SU-DHL-6 (cell line): ENCODE measurements around the gene SULF2.

Source experiments
- EZH2phosphoT487 ChIP-seq: fragments of 200-600 bp; sonication (generic), shearing (Covaris generic); conservative IDR thresholded peaks from 2 replicates; pipeline ENCODE4 v1.6.1; 2018; ENCODE audit warnings: mild to moderate bottlenecking, antibody characterized with exemption, low read length, moderate library complexity, mixed read lengths
- TF ChIP-seq, protein P1 (sequence below): fragments of 200-600 bp; sonication (generic); IDR thresholded peaks from one replicate; pipeline ENCODE4 v1.5.1; 2017; ENCODE audit warnings: antibody characterized with exemption, mild to moderate bottlenecking, low read length, moderate library complexity; ENCODE audit not compliant: insufficient read depth, poor library complexity, severe bottlenecking

DNA sequence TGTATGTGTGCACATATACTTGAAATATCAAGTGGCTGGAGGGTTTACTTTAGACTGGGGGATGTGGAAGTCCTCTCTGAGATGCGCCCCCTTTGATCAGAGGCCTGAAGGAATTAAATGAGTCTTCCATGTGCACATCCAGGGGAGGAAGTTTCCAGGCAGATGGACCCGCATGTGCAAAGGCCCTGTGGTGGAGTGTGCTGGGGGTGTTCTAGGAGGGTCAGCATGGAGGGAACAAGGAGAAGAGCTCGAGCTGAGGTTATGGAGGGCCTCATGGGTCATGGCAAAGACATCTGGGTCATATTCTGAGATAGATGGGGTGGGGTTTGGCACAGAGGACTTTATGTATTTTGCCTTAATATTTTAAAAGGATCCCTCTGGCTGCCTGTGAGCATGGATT, 17.7 kb upstream of the SULF2 start:
- TF ChIP-seq, protein P1, sequence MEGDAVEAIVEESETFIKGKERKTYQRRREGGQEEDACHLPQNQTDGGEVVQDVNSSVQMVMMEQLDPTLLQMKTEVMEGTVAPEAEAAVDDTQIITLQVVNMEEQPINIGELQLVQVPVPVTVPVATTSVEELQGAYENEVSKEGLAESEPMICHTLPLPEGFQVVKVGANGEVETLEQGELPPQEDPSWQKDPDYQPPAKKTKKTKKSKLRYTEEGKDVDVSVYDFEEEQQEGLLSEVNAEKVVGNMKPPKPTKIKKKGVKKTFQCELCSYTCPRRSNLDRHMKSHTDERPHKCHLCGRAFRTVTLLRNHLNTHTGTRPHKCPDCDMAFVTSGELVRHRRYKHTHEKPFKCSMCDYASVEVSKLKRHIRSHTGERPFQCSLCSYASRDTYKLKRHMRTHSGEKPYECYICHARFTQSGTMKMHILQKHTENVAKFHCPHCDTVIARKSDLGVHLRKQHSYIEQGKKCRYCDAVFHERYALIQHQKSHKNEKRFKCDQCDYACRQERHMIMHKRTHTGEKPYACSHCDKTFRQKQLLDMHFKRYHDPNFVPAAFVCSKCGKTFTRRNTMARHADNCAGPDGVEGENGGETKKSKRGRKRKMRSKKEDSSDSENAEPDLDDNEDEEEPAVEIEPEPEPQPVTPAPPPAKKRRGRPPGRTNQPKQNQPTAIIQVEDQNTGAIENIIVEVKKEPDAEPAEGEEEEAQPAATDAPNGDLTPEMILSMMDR, result no peak
- TF ChIP-seq EZH2phosphoT487, result no peak
